ENCODE measurements around the gene ORMDL1.

DNA sequence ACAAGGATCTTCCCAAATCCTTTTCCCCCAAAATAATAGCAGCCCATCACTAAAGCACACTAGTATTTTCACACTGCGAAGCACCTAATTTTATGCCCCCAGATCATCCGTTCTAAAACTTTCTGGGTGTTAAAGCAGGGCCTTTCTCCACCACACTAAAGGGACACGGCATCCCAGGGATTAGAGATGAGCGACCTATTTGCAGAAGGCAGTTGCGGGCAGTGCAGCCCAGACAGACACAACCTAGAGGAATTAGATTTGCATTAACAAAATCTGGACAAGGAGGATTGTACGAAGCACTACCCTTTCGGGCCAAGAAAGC, 21.9 kb downstream of the ORMDL1 start:
- TF ChIP-seq, protein P1, sequence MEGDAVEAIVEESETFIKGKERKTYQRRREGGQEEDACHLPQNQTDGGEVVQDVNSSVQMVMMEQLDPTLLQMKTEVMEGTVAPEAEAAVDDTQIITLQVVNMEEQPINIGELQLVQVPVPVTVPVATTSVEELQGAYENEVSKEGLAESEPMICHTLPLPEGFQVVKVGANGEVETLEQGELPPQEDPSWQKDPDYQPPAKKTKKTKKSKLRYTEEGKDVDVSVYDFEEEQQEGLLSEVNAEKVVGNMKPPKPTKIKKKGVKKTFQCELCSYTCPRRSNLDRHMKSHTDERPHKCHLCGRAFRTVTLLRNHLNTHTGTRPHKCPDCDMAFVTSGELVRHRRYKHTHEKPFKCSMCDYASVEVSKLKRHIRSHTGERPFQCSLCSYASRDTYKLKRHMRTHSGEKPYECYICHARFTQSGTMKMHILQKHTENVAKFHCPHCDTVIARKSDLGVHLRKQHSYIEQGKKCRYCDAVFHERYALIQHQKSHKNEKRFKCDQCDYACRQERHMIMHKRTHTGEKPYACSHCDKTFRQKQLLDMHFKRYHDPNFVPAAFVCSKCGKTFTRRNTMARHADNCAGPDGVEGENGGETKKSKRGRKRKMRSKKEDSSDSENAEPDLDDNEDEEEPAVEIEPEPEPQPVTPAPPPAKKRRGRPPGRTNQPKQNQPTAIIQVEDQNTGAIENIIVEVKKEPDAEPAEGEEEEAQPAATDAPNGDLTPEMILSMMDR (optimal IDR thresholded peaks at IDR 0.05 in 1 of 3, IDR thresholded peaks at IDR 0.05 in 1 of 3, conservative IDR thresholded peaks at IDR 0.05 in 1 of 3; ENCODE audit: extremely low read depth in 1 of 3, insufficient read depth in 2 of 3, low read length in 3 of 3), result no peak
- TF ChIP-seq EZH2 (IDR thresholded peaks at IDR 0.05; ENCODE audit: low read length), result no peak

Measured in keratinocyte (primary cell).